HG03025 (cell line): ENCODE data around the gene DCXR.

Experiments used
- ATAC-seq: cut with Tn5 transposase; IDR thresholded peaks from one replicate; pipeline ENCODE4 v1.9.1; 2021; ENCODE audit warnings: mild to moderate bottlenecking, moderate library complexity; ENCODE audit not compliant: unreplicated experiment, low FRiP score

DCXR gene

DNA sequence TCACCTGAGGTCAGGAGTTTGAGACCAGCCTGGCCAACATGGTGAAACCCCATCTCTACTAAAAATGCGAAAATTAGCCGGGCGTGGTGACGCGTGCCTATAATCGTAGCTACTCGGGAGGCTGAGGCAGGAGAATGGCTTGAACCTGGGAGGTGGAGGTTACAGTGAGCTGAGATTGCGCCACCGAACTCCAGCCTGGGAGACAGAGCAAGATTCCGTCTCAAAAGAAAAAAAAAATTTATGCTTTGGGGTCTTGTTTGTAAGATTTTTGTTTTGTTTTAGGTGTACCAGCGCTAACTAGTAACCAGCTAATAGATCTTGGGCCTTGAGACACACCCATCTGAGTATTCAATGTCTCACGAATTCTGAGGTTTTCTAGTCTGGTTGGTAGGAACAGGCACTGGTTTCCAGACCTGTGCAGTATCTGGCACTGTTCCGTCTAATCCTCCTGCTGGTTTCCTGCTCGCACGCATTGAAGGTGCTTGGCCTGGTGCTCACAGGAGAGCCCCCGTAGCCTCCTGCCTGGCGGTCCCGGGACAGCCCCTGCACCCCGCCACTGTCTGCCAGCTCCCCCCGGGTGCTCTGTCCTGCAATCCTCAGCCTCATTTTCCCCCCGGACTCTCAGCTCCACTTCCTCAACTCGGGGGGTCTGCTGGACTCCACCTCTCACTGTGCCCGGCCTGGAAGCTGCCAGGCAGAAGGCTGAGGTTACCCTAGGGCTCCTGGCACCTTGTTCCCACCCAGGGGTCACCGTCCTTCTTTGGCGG lies 38.7 kb upstream of the DCXR start:
- no peak for ATAC-seq

- no peak for ATAC-seq
Observed at GRCh38 chr17:82073446-82073845, 35.9 kb upstream of the DCXR start.

DNA sequence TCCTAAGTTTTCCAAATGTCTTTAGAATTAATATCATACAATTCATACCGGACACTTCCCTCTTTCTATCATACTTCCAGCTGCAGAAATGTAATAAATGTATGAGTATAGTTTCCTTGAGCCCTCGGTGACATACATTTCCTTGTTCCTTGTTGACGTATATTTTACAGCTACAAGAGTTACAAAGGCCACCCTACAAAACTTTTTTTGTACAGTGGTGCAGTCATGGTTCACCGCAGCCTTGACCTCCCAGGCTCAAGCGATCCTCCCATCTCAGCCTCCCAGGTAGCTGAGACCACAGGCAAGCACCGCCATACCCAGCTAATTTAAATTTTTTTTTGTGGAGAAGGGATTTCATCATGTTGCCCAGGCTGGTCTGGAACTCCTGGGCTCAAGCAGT lies 35.3 kb upstream of the DCXR start:
- no peak for ATAC-seq

- ATAC-seq, result no peak
Observed at GRCh38 chr17:82070611-82071010, 33.1 kb upstream of the DCXR start.

DNA sequence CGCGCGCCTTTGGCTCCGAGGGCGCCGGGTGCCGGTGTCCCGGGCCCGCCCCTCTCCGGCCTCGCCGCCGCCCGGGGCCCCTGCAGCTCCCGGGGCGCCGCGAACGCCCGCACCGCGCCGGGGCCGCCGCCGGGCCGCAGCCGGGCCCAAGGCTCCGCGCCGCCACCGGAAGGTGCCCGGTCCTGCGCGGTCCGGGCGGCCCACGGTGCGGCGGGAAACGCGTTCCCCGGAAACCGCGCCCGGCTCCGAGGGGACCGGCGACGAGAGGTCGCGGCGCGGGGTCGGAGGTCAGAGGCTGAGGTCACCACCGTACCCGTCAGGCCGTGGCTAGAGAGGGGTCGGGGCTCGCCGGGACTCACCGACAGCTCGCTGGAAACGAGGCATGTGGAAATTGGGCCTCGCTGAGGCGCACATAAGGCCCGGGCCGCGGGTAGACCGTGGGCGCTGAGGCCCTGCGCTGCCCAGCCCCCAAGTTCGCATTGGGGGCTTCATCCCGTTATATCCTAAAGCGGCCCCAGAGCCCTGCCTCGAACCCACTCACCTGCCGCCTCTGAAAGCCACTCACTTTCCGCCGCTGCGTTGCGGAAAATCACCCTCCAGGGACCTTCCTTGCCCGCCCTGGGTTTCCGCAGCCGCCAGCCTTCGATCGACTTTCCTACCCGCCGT lies 28.3 kb upstream of the DCXR start, which contains the start of gene DUS1L:
Gene DUS1L (minus strand): TSS at position 167 of the 666 bp plus-strand sequence. CDS start 745 bp downstream, outside the sequence.
- peak; percentile 55 for ATAC-seq

- ATAC-seq, result peak; percentile 15
Observed at GRCh38 chr17:82065193-82065637, 27.7 kb upstream of the DCXR start.

- ATAC-seq, result no peak
Observed at GRCh38 chr17:82064433-82065192, 27.1 kb upstream of the DCXR start.

DNA sequence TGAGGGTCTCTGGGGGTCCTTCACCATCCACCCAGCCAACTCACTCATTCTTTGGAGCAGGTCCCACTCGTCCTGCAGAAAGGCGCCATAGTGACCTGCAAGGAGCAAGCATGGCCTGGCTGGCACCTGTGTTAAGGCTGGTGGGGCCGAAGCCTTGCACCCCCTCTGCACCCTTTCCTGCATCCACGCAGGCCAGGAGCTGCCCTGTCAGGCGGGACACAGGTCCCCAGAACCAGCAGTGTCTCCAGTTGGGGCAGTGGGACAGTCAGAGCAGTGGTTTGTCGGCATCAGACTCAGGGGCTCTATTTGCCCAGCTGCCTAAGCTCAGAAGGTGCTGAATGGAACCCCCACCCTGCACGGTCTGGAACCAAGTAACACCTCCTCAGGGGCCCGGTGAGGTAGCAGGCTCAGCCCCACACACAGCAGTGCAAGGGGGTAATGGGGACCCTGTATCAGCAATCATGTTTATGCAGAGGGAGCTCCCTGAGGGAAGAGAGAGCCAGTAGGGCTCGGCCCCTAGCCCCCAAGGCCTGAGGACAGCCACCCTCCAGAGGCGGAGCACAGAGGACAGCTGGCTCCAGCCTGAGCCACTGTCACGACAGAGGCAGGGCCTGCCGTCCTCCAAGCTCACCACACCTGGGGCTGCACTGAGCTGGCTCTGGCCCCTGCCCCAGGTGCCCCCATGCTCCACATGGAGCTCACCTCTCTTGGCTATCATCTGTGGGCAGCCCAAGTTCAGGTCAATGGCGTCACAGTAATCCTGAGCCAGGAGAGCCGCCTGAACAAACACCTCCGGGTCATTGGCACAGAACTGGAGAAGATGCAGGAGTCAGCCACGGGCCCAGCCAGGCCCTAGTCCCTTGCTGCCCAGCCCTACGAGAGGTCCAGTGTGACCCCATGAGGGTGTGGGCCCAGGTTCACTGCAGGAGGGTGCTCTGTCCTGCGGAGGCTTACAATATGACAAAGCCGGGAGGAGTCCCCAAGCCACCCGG lies 26.2 kb upstream of the DCXR start:
- ATAC-seq, result no peak

- ATAC-seq, result no peak
Observed at GRCh38 chr17:82062984-82063368, 25.5 kb upstream of the DCXR start.

- no peak for ATAC-seq
Observed at GRCh38 chr17:82062076-82062983, 24.8 kb upstream of the DCXR start.

DNA sequence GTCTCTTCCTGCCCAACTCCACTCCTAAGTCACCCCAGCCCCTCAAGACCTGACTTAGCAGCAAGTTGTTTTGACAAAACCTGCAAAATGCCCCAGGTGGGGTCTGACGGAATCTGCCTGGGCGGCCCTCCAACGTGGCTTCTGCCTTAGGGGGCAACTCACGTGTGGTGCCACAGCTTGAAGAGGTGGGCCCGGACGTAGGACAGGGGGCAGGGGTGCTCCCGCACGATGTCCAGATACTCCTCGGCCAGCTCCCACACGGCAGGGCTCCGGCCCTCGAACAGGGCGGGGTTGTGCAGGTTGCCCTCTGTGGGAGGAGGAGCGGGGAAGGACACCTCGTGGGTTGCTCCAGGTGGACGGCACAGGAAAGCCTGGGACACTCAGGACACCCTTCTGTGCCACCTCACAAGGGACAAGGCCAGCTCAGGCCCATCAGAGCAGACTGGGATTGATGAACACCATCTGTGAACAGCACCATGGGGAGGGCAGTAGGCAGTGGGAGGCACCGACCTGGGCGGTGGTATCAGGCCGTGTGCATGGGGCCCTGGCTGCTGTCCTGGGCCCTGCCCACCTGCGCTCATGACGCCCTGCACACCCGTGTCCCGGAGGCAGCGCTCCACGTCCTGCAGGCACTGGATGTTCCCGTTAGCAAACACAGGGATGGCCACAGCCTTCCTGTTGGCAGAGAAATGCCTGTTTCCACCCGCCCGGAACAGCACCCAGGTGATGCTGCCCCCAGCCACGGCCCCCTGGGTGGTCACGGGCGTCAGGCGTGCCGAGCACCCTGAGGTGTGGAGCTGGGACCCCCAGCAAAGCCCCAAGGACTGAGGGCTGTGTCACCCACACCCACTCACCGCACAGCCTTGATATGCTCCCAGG lies 23.8 kb upstream of the DCXR start:
- no peak for ATAC-seq

DNA sequence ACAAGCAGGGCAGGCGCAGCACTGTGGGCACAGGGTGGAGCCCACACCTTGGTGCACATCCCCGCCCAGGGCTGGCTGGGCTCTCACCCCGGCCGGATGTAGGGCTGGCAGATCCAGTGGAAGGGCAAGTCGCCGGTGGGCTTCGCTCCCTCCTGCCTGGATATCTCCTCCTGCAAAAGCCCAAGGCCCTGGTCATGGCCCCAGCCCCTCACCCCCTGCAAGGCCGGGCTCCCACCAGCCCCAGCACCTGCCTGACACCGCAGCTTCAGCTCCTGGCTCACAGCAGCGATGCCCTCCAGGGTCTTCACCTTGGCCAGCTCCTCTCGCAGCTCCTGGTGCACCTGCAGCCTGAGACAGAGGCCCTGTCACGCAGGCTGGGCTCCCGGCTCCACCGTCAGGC lies 23.1 kb upstream of the DCXR start:
- ATAC-seq, result no peak

- no peak for ATAC-seq
Observed at GRCh38 chr17:82060001-82060380, 22.5 kb upstream of the DCXR start.

DNA sequence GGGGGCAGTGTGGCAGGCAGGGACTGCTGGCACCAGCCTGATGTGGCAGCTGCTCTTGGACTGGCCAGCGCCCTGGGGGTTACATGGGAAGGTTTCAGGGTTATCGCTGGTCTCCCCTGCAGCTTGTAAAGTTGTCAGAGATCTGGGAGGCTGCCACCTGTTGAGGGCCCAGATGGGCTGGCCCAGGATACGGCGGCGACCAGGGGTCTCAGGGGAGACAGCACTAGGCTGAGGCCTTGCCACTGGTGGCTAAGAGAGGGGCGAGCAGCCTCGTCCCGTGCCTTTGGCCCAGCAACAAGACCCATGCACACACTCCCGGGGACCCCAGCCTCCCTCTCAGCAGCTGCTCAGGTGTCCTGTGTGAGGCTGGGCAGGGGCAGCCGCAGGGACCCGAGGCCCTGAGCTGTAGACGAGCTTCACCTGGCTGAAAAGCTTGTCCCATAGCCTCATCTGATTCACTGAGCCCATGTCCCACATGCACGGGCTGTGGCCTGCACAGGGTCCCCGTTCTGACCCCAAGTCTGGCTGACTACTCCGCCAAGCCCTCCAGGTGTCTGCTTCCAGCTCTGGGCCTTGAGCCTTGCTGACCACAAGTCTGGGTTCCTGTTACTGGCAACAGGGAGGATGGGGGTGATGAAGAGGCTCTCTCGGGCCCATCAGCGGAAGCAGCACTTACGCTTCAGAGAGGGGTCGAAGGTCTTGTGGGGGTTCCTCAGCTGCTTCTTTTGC lies 21.9 kb upstream of the DCXR start:
- ATAC-seq, result no peak

DNA sequence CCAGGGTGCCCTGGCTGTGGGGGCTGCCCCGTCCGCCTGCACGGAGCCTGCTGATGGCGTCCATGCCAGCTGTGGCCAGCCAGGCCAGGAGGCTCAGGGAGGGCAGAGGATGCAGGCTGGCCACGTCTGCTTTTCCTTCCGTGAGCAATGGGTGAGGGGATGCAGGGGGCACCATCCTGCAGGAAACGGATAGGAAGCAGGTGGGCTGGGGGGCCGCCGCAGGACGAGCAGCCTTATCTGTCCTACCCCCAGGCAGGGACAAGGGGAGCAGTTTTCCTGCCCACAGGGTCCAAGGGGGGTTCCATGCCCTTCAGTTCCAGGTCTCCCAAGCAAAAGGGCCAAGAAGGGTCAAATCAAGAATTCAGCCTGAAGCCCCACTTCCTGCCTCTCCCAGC lies 21.4 kb upstream of the DCXR start:
- no peak for ATAC-seq

DNA sequence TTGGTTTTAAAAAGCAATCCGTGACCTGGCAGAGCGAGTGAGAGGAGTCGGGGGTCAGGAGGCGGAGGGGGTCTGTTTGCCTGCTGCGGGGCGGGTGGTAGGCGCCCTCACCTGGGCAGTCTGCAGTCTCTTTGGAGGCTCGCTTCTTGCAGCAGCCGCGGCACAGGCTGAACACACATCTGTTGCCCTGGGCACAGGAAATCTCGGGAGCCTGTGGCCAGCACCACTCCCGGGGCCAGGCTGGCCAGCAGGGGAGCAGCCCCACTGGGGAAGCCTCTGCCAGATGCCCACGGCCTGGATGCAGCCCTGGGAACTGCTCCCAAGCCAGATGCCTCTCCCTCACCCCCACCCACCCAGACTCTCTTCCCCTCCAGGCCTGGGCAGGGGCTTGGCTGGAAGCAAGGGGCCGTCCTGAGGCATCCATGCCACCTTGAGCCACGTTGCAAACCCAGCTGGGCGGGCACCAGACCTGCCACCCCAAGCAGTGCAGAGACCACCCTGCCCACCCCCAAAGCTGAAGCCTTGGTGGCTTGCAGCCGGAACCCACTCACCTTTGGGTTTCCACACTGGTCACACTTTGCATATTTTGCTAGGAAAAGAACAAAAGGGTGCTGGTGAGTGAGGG lies 20.8 kb upstream of the DCXR start:
- ATAC-seq, result no peak
